Activated naive CD4-positive, alpha-beta T cell treated with Interleukin-2 at 50 U/mL for 16 hours (primary cell): ENCODE measurements around the gene DDX51.

Experiments used
- DNase-seq: peaks from one replicate; pipeline ENCODE4 v3.0.0-alpha.2; 2020

Gene DDX51

DNA sequence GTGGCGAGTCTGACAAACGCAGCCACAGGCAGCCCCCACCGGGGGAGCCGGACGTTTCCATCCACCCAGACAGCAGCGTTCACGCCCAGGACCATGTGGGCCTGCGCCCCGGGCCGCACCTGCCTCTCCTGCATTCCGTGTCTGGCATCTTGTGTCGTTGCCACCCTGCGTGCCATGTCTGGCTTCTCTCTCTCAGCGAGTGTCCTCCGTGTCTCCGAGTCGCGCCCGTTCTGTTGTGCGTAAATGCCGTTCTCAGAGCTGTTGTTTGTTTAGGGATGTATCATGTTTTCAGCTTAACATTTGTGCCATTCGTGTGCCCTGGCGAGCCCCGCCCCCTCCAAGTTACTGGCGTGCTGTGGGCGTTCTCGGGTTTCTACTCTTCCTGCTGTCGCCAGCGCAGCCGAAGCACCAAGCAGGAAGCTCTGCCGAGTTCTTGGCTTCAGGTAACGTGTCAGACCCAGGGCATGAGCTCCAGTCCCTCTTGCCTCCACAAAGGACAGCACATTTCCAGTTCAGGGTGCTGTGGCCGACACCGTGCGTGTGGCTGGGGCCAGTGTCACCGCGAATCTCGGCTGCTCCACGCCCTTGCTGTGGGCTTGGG is 34.8 kb upstream of the DDX51 start:
- DNase-seq, result peak; percentile 63

DNA sequence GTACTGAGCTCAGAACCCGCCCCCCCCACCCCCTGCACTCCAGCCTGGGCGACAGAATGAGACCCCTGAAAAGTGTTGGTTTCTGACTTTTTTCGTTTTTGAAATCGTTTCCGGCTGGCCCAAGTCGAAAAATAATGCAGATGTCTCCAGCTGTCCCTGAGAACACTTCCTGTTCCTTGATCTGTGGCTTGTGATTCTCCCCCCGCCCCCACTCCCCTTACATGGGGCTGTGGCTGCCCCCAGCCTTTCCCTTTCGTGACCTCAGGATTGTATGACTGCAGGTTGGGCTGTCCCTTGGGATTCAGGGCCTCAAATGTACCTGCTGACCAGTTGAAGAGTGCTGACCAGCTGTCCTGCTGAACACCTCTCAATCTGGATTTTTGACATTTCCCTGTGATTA is 34.2 kb upstream of the DDX51 start:
- no peak for DNase-seq

DNA sequence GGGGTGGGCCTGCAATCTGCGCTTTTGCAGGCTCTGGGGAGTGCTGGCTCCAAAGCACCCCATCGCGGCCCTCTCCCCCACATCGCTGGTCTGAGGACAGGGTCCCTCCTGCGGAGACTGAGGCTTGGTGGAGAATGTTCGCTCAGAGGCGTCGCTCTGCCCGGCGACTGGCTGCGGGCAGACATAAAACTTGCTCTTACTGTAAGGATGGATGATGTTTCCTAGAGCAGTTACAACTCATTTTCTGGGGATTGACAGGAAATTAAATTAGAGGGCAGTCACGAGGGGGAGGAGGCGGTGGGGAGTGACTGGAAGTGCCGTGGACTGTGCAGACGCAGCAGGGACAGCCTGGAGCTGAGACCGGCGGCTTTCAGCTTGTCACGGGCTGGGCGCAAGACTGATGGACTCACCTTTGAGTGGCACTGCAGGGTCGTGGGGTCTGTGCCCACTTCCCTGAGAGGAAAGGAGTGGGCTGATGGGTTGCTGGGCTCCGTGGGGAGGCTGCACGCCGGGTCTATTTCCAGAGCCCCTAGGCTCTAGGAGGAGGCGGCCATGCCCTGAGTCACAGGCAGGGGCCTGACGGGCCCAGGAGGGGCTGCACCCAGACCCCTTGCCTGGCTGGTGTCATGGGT is 32.9 kb upstream of the DDX51 start:
- DNase-seq, result no peak

DNA sequence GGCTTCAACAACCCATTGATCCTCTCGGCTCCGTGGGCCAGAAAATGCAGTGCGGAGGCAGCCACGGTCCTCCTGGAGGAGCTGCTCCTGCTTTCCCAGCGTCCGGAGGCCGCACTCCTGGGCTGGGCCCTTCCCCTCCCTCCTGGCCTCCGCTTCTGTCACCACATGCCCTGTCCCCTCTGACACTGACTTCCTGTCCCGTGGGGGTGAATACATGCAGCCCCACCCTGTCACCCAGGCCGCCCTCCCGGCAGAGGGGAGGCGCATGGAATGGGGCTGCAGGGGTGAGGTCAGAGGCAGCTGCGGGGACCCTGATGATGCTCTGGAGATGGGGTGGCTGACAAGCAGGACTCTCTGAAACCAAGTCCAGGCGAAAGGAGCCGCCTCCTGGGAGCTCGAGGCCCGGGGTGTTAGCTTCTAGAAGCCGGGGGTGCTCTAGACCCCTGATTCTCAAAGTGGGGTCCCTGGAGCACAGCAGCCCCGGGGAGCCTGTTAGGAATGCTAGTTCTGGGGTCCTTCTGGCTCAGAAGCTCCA is 32.3 kb upstream of the DDX51 start:
- no peak for DNase-seq

DNA sequence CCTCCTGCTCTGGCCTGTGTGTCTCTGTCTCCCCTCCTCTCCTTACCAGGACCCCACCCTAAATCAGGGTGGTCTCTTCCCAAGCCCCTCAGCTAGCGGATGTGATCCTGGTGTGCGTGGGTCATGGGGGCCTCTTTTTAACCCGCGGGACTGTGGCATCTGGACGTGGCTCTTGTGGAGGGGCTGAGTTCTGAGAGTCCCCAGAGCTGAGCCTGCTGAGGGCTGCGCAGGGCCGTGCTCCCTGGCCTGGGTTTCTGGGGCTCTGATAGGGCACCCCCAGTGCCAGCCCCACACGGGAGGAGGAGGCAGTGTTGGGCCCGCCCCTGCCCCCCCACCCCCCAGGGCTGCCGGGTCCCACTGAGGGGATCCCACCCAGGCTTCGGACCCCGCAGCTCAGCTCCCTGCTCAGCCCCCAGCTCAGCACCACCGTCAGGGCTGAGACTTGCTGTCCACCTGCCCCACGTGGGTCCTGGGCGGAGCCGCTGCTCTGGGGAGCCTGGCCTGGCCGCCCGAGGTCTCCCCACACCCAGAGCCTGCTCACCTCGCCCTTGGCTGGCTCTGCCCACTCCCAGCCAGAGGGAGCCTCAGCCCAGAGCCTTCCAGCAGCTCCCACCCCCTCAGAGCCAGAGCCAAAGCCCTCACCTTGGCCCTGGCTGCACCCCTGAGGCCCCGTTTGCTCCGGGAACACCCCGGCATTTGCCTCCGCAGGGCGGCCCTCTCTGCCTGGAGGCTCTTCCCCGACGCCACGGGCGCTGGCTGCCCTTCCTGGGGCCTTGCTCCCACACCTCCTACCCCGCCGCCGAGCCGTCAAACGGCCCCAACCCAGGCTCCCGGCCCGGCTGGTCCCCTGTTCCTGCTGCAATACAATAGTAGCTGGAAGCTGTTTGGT is 31.6 kb upstream of the DDX51 start:
- no peak for DNase-seq

DNA sequence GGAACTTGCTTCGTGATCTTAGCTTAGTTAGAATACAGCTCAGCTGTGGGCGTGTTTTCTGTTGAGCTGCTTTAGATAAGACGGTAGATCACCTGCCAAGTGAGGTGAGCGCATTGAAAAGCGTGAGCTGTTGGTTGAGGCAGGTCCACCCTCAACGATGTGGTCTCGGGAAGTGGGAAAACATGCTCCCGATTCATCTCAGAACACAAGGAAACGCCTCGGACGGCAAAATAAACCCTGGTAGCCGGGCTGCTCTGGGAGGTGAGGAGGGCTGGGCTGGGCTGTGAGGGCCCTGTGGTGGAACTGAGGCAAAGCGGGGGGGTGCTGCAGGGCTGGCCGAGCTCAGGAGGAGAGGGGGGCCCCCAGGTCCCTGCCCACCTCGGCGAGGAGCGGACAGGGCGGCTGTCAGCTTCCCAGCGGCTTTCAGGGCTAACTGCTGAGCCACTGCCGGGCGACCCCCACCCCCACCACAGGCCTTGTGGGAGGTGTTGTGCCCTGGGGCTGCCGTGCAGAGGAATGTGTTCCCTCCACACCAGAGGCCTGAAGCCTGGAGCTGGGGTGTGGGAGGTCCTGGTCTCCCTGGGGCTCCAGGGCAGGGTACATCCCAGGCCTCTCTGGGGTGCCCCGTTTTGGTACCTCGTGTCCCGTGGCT is 30.8 kb upstream of the DDX51 start:
- no peak for DNase-seq

DNA sequence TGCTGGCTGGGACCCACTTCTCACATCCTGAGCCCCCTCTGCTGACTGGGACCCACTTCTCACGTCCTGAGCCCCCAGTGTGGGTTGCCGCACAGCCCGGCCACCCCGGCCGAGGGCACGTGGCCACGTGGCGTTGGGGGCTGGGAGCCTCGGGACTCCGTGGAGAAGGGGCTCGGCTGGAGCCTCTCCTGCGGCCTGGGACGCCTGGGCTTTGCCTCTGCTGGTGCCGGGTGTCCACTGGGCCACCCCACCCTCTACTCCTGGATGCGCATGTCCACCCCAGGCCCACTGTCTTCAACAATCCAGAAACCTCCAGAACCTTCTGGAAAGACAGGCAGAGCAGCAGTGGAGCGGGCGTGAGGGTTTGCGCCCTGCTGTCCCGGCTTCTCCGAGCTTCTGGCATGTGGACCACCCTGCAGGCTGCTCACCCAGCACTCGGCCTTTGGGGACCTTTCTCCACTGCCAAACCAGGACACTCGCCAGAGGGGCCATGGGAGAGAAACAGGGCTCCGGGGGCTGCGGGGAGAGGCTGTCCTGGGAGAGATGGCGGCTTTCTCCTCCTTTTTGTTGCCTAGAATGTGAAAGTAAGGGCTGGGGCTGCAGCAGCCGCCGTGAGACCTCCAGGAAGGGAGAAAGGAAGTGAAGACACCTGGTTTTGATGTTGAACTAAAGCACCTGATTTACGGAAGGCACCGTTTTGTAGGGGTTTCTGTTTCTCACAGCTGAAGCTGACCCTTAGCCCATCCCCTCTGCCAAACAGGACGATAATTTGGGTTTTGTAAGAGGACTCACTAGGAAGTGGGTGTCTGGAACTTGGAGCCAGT is 30.1 kb upstream of the DDX51 start:
- no peak for DNase-seq

DNA sequence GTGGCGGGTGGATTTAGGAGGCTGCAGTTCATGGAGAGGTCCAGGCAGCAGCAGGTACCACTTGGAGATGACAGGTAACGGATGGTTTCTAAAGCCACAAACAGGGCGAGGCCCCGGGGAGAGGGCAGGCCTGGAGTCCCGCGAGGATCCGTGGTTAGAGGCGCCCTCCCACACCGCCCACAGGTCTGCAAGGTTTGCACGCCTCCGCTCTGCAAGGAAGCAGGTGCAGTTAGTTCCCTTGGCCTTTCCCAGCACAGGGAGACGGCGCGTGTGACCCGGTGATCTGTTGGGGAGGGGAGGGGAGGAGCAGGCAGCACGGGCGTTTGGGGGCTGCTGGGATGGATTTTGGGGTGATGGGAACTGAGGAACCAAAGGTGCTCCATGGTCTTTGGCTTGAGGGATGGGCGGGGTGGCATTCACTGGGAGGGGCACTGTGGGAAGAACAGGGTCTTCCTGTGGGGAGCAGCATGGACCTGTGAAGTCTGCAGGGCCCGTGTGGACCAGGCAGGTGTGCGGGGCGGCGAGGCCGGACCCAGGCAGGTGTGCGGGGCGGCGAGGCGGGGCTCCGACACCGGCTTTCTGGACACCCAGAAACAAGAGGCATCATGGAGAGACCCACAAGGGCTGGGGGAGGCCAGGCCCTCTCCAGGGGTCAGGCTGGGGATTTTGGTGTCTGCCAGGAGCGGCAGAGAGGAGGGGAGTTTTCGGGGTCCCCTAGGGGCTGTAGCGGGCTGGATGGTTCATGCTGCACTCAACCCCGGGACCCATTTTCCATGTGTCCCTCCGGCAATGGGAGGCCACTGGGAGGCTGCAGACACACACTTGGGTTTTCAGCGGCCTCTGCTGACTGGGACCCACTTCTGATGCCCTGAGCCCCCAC is 29.3 kb upstream of the DDX51 start:
- DNase-seq, result no peak

DNA sequence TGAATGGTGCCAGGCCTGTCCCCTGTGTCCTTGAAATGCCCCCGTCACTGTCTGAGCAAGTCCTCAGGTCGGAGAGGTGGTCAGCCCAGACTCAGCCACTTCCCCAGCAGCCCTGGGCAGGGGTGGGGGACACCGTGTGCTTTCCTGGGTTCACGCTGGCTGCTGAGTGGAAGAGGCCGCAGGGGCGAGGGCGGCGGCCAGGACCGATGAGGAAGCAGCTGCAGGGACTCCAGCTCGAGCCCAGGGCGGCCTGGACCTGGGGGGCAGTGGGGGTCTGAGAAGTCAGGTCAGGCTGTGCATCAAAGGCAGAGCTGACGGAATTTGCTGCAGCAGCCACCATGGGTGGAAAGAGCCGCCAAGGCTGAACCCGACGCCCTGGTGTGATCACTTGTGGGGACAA is 28.5 kb upstream of the DDX51 start:
- no peak for DNase-seq

DNA sequence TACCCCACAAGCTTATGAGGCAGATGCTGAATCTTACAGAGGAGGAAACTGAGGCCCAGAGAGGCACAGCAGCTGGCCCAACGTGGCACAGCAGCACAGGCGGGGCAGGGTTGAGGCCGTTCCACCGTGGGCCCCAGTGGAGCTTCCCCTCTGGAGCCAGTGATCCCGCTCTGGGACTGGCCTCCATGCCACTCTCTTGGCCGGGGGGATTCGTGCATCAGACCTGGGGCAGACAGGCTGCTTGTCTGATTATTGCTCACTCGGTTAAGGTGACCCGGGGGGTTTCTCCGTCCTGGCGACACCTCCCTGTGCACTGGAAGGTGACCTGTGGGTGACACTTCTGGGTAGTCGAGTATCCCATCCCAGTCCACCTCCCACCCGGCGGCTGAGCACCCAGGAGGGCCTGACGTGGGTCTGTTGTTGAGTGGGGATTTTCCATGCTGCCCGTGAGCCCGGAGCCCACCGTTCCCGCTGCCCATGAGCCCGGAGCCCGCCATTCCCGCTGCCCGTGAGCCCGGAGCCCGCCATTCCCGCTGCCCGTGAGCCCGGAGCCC is 27.9 kb upstream of the DDX51 start:
- DNase-seq, result no peak

DNA sequence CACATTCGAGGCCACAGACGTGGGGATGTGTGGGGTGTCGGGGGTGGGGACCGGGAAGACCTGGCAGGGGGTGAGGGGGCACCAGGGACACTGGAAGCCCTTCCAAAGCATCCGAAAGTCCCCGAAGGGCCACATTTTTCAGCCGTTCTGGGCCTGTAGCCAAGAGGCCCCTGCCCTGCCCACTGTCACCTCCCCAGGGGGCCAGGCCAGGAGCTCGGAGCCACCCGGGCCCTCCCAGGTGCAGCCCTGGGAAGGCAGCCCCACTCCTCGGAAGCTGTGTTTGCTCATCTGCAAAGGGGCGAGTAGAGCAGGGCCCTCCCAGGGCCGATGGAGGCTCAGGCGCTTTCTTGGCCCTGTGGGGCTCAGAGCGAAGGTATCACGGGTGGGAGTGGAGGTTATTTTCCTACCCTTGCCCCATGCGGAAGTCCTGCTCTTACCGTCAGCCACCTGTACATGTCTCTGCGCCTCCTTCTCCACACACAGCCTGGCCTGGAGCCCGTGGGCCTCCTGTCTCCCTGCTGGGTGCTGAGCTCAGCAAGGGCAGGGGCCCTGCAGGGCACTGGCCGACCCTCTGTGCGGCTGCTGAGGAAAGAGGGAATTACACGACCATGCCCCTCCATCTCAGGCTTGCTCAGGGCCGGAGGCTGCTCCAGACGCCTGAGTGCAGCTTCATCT is 27.3 kb upstream of the DDX51 start:
- DNase-seq, result no peak

DNA sequence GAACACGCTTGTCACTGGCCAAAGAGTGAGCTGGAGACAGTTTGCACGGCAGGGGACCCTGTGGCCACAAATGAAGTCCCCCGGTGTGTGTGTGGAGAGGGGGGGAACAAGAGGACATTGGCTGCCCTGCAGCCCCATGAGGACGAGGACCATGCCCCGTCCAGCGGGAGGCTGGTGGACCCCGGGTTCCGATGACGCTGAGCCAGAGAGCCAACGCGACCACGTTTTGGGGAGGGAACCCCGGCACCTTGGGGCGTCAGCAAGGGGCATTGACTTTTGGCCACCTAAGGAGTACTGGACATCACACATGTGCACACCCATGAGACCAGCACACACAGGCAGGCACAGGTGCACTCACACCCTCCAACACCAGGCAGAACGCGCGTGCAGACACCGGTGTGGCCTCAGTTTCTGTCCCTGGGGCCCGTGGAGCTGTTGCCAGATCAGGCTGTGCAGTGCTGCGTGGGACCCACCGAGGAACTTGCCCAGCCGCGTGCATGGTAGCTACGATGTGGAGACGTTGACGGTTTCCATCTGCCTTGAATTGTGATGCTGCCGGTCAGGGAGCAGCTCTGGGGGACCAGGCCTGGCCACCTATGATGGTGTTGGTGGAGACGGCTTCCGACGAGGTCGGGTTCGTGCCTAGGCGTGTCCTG is 26.6 kb upstream of the DDX51 start:
- no peak for DNase-seq

DNA sequence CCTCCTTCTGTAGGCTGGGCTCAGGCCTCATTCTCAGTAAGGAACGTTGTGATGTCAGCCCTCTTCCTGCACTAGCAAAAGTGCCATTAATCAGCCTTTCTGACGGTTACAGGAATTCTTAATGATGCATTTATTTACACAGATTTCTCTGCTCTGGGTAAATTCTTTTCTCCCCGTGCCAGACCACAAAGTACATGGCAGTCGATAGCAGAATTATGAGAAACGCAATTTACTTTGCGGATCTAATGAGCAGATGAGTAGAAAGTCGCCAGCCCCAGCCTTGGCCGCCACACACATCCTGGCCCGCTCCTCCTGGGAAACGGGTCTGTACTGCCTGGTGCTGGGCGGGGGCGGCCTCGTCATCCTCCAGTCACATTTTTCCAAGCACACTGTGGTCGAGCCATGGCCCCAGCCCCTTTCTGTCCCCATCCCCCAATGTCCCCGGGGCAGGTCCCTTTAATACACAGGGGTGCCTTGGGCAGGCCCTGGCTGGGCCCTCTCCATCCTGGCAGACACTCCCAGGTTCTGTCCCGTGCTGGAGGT is 26.0 kb upstream of the DDX51 start:
- no peak for DNase-seq

DNA sequence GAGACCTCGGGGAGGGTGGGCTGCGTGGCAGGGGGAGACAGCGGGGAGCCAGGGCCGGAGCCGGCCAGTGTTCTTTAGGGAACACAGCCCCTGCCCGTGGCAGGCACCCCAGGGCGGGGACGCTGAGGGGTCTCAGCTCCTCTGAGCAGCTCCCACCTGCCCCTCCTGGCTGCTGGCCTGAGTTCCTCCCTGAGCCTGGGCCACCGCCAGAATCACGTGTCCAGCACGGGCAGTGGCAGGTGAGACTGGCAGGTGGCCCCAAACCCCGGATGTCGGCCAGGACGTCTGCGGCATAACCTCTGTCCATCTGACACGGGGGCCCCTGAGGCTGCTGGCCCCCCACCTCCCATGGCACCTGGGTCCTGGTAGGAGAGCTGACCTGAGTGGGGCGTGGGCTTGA is 25.3 kb upstream of the DDX51 start:
- DNase-seq, result no peak

DNA sequence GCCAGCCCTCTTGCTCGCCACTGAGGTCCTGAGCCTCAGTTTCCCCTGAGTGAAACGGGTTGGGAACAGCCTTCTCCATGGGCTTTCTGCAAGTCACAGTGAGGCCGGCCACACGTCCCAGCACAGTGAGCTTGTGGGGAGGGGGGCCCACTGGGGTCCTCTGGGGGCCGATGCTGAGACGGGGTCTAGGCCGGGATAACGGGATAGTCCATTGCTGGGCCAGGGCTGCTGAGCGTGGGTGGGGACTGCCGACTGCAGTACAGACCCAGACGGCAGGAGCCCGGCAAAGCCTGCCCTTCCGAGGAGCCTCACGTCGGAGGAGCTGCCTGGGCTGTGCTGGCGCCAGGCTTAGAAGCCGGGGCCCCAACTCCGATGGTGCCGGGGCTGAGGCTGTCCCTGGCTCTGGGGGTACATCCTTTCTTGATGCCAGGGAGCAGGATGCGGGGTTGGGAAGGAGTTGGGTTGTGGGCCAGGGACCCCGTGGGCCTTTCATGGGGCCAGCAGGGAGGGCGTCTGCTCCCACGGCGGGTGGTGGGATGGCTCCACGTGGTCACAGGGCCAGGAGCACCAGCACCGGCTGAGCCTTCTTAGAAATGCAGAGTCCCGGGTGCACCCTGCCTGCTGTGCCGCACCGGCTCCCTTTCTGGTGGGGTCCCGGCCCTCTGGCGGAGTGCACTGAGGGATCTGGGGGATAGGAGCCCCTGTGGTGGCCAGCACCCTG is 24.4 kb upstream of the DDX51 start:
- DNase-seq, result no peak

DNA sequence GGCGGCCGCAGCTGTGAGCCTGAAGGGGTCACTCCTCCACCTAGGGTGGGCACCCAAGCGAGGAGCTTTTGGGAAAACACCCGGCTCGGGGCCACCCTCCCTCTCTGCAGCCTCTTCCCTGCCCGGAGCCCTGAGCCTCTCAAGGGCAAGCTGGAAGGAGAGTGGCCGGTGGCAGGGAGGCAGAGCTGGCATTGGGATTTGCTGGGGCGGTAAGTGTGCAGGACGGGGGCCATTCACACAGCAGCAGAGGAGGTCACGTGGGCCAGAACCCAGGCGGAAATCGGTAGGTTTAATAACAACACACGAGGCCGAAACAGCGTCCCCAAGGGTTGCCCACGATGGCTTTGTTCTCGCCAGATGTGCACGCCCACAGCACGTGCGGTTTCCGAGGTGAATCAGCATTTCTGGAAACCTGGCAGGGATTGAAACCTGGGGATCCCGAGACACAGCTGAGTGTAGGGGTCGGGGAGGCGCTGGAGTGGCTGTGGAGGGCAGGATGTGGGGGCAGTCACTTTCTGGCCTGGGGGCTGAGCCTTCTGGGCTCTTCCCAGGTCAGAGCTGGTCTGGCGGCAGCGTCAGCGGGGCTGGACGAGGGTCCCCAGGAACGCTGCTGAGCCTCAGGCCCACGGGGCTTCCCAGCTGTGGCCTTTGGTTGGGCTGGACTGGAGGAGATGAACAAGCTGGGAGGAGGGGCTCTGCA is 23.6 kb upstream of the DDX51 start:
- peak; percentile 42 for DNase-seq

DNA sequence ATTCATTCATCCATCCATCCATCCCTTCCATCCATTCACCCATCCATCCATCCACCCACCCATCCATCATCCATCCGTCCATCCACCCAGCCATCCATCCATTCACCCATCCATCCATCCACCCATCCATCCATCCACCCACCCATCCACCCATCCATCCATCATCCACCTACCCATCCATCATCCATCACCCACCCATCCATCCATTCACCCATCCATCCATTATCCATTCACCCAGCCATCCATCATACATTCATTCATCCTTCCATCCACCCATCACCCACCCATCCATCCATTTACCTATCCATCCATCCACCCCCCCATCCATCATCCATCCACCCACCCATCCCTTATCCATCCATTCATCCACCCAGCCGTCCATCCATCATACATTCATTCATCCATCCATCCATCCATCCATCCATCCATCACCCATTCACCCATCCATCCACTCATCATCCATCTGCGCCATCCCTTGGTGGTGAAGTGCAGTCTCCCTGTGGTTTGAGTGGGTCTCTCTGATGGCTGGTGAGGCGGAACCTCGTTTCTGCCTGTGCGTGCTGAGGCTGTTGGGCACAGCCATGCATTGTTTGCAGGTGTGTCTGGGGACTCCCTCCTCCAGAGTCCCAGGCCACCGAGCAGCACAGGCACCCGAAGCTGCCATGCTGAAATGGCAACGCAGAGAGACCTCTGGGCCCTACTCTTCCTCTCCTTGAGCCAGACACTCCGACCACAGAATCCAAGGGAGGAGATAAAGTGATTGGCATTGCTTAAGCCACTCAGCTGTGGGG is 22.9 kb upstream of the DDX51 start:
- DNase-seq, result no peak
